WTC11 (cell line): ENCODE data around the gene SMIM17. TPM values are rescaled to one million over a fixed set of nuclear protein-coding genes. Genes with fewer than 3 reads are reported as not detected.

ENCODE experiments used
- ATAC-seq: fragments of 200-7000 bp; cut with Tn5 transposase; 2 replicates; pipeline ENCODE4 v1.10.0; 2021; ENCODE audit warnings: mild to moderate bottlenecking, moderate library complexity
- CTCF ChIA-PET: fragments of 300-600 bp; sonication (Branson Sonifier 250); formaldehyde crosslinking; loops from one replicate; lab custom pipeline; 2021; ENCODE audit warnings: antibody characterized with exemption; lab: Charles Lee
- POLR2A ChIA-PET: fragments of 350-600 bp; sonication (Branson Sonifier 250); formaldehyde crosslinking; loops from one replicate; lab custom pipeline; 2021; ENCODE audit warnings: antibody characterized with exemption; lab: Charles Lee
- DNase-seq: peaks from one replicate; pipeline ENCODE4 v3.0.0; 2021; ENCODE audit warnings: low spot score
- H3K27ac Mint-ChIP-seq: 2 replicates; pipeline ENCODE4 v1.8.0; 2021; ENCODE audit warnings: mixed read lengths
- H3K27me3 Mint-ChIP-seq: 2 replicates; pipeline ENCODE4 v1.8.0; 2021; ENCODE audit warnings: low read depth, mild to moderate bottlenecking, moderate library complexity, mixed read lengths
- H3K36me3 Mint-ChIP-seq: 2 replicates; pipeline ENCODE4 v1.8.0; 2021; ENCODE audit warnings: mixed read lengths
- H3K4me1 Mint-ChIP-seq: 2 replicates; pipeline ENCODE4 v1.8.0; 2022; ENCODE audit warnings: mixed read lengths
- H3K4me3 Mint-ChIP-seq: 2 replicates; pipeline ENCODE4 v1.8.0; 2021; ENCODE audit warnings: mild to moderate bottlenecking, moderate library complexity, mixed read lengths
- H3K9me3 Mint-ChIP-seq: 2 replicates; pipeline ENCODE4 v1.8.0; 2021; ENCODE audit warnings: mixed read lengths
- CTCF ChIP-seq: fragments of 200-600 bp; IDR thresholded peaks from 2 replicates; pipeline ENCODE4 v1.8.0; 2022; ENCODE audit warnings: antibody characterized with exemption
- ERG ChIP-seq: fragments of 250-450 bp; sonication (Bioruptor Pico); IDR thresholded peaks from 2 replicates; pipeline ENCODE4 v1.8.0; 2021; ENCODE audit warnings: mild to moderate bottlenecking
- FOXK1 ChIP-seq: sonication (generic); formaldehyde crosslinking; IDR thresholded peaks from 2 replicates; pipeline ENCODE4 v1.8.0; 2022; ENCODE audit warnings: mild to moderate bottlenecking, moderate library complexity, missing genetic modification reagents
- FOXP1 ChIP-seq: sonication (generic); formaldehyde crosslinking; IDR thresholded peaks from 2 replicates; pipeline ENCODE4 v1.8.0; 2022; ENCODE audit warnings: missing genetic modification reagents, mild to moderate bottlenecking, moderate library complexity, borderline replicate concordance
- GABPB1 ChIP-seq: sonication (generic); formaldehyde crosslinking; IDR thresholded peaks from 2 replicates; pipeline ENCODE4 v1.8.1; 2023; ENCODE audit warnings: mild to moderate bottlenecking, missing genetic modification reagents
- HMGXB4 ChIP-seq: sonication (generic); formaldehyde crosslinking; IDR thresholded peaks from 2 replicates; pipeline ENCODE4 v1.8.1; 2023; ENCODE audit warnings: mild to moderate bottlenecking, moderate library complexity, missing genetic modification reagents
- IRF2 ChIP-seq: sonication (generic); formaldehyde crosslinking; IDR thresholded peaks from 2 replicates; pipeline ENCODE4 v1.8.0; 2022; ENCODE audit warnings: low read depth, missing genetic modification reagents, borderline replicate concordance
- JUN ChIP-seq: sonication (generic); formaldehyde crosslinking; IDR thresholded peaks from 2 replicates; pipeline ENCODE4 v1.8.0; 2023; ENCODE audit warnings: mild to moderate bottlenecking, missing genetic modification reagents
- NR1H2 ChIP-seq: sonication (generic); formaldehyde crosslinking; IDR thresholded peaks from 2 replicates; pipeline ENCODE4 v1.9.0; 2021; ENCODE audit warnings: mild to moderate bottlenecking, moderate library complexity, missing genetic modification reagents
- PRRX2 ChIP-seq: fragments of 250-450 bp; sonication (Bioruptor Pico); IDR thresholded peaks from 2 replicates; pipeline ENCODE4 v1.8.0; 2021; ENCODE audit warnings: mild to moderate bottlenecking
- RORB ChIP-seq: fragments of 250-450 bp; sonication (Bioruptor Pico); IDR thresholded peaks from 2 replicates; pipeline ENCODE4 v1.9.0; 2021; ENCODE audit warnings: mild to moderate bottlenecking
- SOX15 ChIP-seq: fragments of 250-450 bp; sonication (Bioruptor Pico); IDR thresholded peaks from 2 replicates; pipeline ENCODE4 v1.9.0; 2021; ENCODE audit warnings: mild to moderate bottlenecking
- SP1 ChIP-seq: sonication (generic); formaldehyde crosslinking; conservative IDR thresholded peaks from 2 replicates; pipeline ENCODE4 v1.8.1; 2022; ENCODE audit warnings: missing genetic modification reagents
- TP53 ChIP-seq: sonication (generic); formaldehyde crosslinking; IDR thresholded peaks from 2 replicates; pipeline ENCODE4 v1.8.1; 2023; ENCODE audit warnings: mild to moderate bottlenecking, missing genetic modification reagents
- ZMAT4 ChIP-seq: fragments of 250-450 bp; sonication (Bioruptor Pico); IDR thresholded peaks from 2 replicates; pipeline ENCODE4 v1.9.0; 2021; ENCODE audit warnings: mild to moderate bottlenecking
- ZNF232 ChIP-seq: sonication (generic); formaldehyde crosslinking; IDR thresholded peaks from 2 replicates; pipeline ENCODE4 v1.8.0; 2022; ENCODE audit warnings: mild to moderate bottlenecking, missing genetic modification reagents
- ZNF416 ChIP-seq: fragments of 250-450 bp; sonication (Bioruptor Pico); IDR thresholded peaks from 2 replicates; pipeline ENCODE4 v1.9.0; 2021; ENCODE audit warnings: mild to moderate bottlenecking, inconsistent platforms
- total RNA-seq: library from RNA; stranded (reverse); gene quantifications from 3 replicates; pipeline ENCODE4 v1.2.3, GENCODE V29; 2021
- TF ChIP-seq, protein P1 (sequence below): fragments of 250-450 bp; sonication (Bioruptor Pico); IDR thresholded peaks from 2 replicates; pipeline ENCODE4 v1.9.0; 2021; ENCODE audit warnings: mild to moderate bottlenecking, borderline replicate concordance
- TF ChIP-seq, protein P2 (sequence below): sonication (generic); formaldehyde crosslinking; IDR thresholded peaks from 2 replicates; pipeline ENCODE4 v1.8.1; 2022; ENCODE audit warnings: mild to moderate bottlenecking, moderate library complexity, missing genetic modification reagents
- TF ChIP-seq, protein P3 (sequence below): sonication (generic); formaldehyde crosslinking; conservative IDR thresholded peaks from 2 replicates; pipeline ENCODE4 v1.8.1; 2023; ENCODE audit warnings: mild to moderate bottlenecking, low read depth, missing genetic modification reagents, moderate library complexity

Gene SMIM17
- total RNA-seq, 1 experiment from 2014 or later, result 0.15 TPM

- no peak for TF ChIP-seq ERG (CRISPR knock-in tag)
Measured at GRCh38 chr19:56681702-56682101, 38.7 kb downstream of the SMIM17 start (continued).

DNA sequence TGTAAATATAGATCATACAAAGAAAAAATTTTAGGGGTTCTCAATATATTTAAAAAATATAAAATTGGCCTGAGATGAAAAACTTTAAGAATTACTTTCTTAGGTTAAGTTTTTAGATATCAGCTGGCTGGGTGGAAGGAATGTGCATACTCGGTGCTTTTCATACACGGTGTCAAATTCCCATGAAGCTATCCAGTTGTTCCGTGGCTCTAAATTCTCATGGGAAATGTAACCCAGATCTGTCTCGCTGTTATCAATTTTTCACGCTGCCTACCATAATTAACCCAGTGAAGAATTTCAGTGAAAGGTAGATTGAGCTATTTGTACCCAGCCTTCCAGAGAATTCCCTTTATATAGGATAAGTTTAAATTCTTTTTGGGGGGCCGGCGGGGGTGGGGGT lies 40.2 kb downstream of the SMIM17 start:
- Mint-ChIP-seq H3K27me3 (peaks cover 13% of the 10 kb centered on the region), H3K4me1 (no peaks in the 10 kb centered on the region), H3K4me3 (no peak overlapping the region), H3K36me3 (peaks cover 50% of the 10 kb centered on the region), H3K27ac (no peak overlapping the region), H3K9me3 (peaks cover 64% of the 10 kb centered on the region)
- CTCF ChIA-PET, result no interaction called here
- no peak for ATAC-seq
- POLR2A ChIA-PET, result no interaction called here
- DNase-seq, result no peak
- TF ChIP-seq HMGXB4 (no peak), RORB (CRISPR knock-in tag) (no peak), NR1H2 (no peak), FOXP1 (CRISPR knock-in tag) (no peak), SP1 (CRISPR knock-in tag) (no peak), TP53 (CRISPR knock-in tag) (no peak), ZNF232 (CRISPR knock-in tag) (no peak), GABPB1 (CRISPR knock-in tag) (no peak), PRRX2 (CRISPR knock-in tag) (no peak)

GRCh38 chr19:56687031-56687430 lies 44.1 kb downstream of the SMIM17 start:
- Mint-ChIP-seq H3K9me3 (peaks cover 56% of the 10 kb centered on the region), H3K27ac (no peak overlapping the region), H3K4me3 (no peak overlapping the region), H3K4me1 (no peaks in the 10 kb centered on the region), H3K36me3 (peaks cover 52% of the 10 kb centered on the region), H3K27me3 (peaks cover 11% of the 10 kb centered on the region)
- POLR2A ChIA-PET, result no interaction called here
- ATAC-seq (no peak), DNase-seq (no peak)
- TF ChIP-seq JUN (no peak), SOX15 (no peak), NR1H2 (no peak), GABPB1 (CRISPR knock-in tag) (no peak), ZMAT4 (CRISPR knock-in tag) (no peak), ZNF416 (CRISPR knock-in tag) (no peak)
- TF ChIP-seq, protein P1, sequence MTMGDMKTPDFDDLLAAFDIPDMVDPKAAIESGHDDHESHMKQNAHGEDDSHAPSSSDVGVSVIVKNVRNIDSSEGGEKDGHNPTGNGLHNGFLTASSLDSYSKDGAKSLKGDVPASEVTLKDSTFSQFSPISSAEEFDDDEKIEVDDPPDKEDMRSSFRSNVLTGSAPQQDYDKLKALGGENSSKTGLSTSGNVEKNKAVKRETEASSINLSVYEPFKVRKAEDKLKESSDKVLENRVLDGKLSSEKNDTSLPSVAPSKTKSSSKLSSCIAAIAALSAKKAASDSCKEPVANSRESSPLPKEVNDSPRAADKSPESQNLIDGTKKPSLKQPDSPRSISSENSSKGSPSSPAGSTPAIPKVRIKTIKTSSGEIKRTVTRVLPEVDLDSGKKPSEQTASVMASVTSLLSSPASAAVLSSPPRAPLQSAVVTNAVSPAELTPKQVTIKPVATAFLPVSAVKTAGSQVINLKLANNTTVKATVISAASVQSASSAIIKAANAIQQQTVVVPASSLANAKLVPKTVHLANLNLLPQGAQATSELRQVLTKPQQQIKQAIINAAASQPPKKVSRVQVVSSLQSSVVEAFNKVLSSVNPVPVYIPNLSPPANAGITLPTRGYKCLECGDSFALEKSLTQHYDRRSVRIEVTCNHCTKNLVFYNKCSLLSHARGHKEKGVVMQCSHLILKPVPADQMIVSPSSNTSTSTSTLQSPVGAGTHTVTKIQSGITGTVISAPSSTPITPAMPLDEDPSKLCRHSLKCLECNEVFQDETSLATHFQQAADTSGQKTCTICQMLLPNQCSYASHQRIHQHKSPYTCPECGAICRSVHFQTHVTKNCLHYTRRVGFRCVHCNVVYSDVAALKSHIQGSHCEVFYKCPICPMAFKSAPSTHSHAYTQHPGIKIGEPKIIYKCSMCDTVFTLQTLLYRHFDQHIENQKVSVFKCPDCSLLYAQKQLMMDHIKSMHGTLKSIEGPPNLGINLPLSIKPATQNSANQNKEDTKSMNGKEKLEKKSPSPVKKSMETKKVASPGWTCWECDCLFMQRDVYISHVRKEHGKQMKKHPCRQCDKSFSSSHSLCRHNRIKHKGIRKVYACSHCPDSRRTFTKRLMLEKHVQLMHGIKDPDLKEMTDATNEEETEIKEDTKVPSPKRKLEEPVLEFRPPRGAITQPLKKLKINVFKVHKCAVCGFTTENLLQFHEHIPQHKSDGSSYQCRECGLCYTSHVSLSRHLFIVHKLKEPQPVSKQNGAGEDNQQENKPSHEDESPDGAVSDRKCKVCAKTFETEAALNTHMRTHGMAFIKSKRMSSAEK, result no peak
- CTCF ChIA-PET, result no interaction called here

DNA sequence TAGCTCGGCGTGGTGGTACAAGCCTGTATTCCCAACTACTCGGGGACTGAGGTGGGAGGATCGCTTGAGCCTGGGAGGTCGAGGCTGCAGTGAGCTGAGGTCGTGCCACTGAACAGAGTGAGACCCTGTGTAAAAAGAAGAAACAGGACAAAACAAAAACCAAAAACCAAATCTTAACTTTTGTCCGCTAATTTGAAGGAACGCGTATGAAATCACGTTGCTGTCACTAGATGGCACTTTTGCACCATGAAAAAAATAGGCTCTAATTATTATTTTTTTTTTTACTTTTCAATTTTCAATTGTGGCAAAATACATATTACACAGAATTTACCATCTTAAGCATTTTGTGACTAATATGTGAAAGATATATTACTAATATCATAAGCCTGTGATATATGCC lies 46.2 kb downstream of the SMIM17 start:
- Mint-ChIP-seq H3K27ac (no peak overlapping the region), H3K36me3 (peaks cover 69% of the 10 kb centered on the region), H3K4me3 (no peak overlapping the region), H3K9me3 (peaks cover 74% of the 10 kb centered on the region), H3K4me1 (no peaks in the 10 kb centered on the region), H3K27me3 (peaks cover 19% of the 10 kb centered on the region)
- no peak for ATAC-seq
- CTCF ChIA-PET, result no interaction called here
- POLR2A ChIA-PET, result no interaction called here
- DNase-seq, result no peak
- TF ChIP-seq CTCF, result no peak
- TF ChIP-seq, protein P2, sequence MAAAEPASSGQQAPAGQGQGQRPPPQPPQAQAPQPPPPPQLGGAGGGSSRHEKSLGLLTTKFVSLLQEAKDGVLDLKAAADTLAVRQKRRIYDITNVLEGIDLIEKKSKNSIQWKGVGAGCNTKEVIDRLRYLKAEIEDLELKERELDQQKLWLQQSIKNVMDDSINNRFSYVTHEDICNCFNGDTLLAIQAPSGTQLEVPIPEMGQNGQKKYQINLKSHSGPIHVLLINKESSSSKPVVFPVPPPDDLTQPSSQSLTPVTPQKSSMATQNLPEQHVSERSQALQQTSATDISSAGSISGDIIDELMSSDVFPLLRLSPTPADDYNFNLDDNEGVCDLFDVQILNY (CRISPR knock-in tag), result no peak
- TF ChIP-seq, protein P3, sequence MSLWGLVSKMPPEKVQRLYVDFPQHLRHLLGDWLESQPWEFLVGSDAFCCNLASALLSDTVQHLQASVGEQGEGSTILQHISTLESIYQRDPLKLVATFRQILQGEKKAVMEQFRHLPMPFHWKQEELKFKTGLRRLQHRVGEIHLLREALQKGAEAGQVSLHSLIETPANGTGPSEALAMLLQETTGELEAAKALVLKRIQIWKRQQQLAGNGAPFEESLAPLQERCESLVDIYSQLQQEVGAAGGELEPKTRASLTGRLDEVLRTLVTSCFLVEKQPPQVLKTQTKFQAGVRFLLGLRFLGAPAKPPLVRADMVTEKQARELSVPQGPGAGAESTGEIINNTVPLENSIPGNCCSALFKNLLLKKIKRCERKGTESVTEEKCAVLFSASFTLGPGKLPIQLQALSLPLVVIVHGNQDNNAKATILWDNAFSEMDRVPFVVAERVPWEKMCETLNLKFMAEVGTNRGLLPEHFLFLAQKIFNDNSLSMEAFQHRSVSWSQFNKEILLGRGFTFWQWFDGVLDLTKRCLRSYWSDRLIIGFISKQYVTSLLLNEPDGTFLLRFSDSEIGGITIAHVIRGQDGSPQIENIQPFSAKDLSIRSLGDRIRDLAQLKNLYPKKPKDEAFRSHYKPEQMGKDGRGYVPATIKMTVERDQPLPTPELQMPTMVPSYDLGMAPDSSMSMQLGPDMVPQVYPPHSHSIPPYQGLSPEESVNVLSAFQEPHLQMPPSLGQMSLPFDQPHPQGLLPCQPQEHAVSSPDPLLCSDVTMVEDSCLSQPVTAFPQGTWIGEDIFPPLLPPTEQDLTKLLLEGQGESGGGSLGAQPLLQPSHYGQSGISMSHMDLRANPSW (CRISPR knock-in tag), result no peak
- no peak for TF ChIP-seq ZNF416 (CRISPR knock-in tag)
- TF ChIP-seq FOXK1 (CRISPR knock-in tag), result no peak
- no peak for TF ChIP-seq IRF2
